HG02970 (cell line): Measurements from ENCODE around the gene PRDM16.

ENCODE experiments used
- ATAC-seq: cut with Tn5 transposase; IDR thresholded peaks from one replicate; pipeline ENCODE4 v1.9.1; 2021; ENCODE audit warnings: mild to moderate bottlenecking, moderate library complexity, moderate number of reproducible peaks; ENCODE audit not compliant: unreplicated experiment, low FRiP score

The PRDM16 gene

DNA sequence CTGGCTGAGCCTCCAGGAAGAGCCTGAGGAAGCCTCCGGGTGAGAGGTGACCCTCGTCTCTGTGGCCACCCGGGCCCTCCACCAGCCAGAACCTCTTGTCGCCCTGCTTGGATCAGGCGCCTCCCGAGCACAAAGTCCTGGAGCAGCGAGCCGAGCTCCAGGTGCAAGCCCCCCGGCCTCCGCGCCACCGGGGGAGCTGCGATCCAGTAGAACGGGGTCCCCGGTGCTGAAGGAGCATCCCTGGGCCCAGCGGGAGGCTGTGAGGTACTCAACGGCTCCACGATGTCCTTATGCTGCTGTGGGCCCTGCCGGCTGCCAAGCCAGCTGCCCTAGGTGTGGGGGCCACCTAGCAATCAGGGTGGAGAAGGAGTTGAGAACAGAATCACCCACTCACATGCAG lies 102.8 kb downstream of the PRDM16 start:
- no peak for ATAC-seq

DNA sequence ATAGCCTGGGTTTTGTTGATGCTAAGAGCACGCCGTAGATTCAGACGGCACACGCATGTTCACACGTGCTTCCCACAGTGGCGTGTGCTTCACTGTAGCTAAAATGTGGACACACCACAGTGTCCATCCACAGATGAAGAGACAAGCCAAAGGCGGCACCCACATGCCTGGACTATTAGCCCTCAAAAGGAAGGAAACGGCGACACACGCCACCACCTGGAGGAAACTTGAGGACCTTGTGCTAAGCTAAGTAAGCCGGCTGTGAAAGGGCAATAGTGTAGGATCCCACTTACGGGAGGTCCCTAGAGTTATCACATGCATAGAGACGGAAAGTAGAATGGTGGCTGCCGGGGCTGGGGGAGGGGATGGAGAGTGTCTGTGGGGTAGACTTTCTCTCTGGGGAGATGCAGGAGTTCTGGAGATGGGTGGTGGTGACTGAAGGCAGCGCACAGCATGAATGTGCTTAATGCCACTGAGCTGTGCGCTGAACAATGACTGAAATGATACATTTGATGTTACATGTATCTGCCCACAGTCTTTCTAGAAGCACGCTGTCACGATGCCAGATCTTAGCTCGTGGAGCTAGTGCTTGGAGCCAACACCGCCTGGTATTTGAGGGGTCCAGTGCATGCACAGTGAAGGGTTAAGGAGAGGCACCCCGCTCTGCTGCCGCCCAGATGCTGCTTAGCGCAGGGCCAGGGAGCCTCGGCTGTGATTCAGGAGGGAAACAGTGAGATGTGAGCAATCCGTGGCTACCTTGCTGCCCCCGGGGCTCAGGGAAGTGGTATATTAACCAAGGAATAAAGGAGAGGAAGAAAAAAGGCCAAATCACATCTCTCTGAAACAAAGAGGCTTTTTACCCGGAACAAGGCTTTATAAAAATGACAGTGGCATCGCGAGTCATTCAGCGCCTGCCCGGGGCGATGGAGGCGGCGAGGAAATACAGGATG lies 103.7 kb downstream of the PRDM16 start:
- no peak for ATAC-seq

DNA sequence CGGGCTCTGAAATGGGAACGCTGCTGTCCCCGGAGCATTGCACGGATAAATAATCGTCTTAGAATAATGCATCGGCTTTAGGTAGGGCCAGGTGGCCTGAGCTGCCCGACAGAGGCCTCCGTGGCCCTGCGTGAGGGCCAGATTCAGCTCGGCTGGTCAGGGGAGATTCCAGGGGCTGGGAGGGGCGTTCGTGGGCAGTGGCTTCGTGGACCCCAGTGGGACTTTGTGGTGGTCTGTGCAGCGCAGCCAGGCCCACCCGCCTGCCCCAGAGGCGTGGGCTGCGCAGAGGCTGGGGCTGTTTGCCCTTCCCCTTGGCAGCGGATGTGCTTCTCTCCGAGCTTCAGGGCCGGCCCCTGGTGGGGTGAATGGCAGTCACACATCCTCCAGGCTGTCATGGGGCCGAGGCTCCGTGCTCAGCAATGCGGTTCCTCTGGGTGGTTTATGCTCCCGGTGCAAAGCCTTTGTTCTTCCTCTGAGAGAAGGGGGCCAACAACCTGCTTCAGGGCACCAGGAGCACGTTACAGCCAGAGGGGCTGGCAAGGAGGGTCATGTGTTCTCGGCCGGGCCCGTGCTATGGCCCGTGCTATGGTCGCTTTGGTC lies 104.5 kb downstream of the PRDM16 start:
- no peak for ATAC-seq

DNA sequence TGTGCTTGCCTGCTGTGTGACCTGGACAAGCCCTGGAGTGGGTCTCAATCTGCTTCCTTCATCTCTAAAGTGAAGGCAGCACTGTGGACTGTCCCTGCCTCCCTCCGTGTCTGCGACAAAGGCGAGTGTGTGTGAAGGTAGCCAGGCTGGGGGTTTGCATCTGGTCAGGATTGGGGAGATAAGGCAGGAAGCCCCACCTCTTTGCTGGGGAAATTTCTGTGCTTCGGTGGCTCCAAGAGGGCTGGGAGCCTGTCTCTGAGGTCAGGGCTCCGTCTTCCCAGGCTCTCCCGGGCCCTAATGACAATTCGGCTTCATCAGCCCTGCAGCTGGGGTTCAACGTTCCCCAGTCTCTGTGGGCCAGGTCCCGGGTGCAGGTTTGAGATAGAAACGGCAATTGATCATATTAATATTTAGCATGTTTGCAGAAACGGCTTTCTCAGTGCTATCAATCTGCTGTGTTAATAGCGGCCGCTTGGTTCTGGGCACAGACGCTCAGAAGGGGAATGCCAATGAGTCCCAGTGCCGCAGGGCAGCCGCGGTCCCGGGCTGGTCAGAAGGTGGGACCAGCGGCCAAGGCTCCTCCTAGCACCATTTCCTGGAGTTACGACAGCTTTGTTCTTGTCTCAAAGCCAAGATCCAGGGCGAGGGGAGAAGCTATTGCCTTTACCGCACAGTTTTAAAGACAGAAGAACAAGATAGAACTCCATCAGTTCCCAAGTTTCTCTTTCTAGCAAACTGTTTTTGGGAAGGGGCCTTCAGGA lies 105.7 kb downstream of the PRDM16 start:
- ATAC-seq = no peak

DNA sequence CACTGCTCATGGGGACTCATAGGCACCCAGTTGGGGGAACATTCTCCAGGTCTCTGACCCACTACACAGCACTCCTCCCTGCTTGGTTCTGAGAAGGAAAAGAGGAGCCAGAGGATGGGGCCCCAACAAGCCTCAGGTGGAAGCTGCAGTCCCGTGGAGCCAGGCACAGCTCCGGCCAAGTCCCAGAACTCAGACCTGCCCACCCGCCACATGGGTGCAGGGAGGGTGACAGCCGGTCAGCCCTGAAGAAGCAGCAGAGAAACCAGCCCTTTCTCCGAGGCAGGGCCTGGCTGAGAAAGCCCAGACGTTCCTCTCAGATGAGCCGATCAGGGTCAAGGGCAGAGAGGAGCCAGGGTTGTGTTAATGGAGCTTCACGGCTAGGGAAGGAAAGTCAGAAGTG lies 106.5 kb downstream of the PRDM16 start:
- no peak for ATAC-seq

DNA sequence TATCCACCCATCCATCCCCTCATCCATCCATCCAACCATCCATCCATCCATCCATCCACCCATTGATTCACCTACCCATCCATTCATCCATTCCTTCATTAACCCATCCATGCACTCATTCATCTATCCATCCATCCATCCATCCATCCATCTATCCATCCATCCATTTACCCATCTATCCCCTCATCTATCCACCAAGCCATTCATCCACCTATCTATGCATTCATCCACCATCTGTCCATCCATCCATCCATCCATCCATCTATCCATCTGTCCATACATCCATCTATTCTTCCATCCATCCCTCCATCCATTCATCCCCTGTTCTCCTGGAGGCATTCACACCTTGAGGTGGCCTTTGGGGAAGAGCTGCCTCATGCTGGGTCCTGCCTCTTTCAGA lies 107.0 kb downstream of the PRDM16 start:
- no peak for ATAC-seq

DNA sequence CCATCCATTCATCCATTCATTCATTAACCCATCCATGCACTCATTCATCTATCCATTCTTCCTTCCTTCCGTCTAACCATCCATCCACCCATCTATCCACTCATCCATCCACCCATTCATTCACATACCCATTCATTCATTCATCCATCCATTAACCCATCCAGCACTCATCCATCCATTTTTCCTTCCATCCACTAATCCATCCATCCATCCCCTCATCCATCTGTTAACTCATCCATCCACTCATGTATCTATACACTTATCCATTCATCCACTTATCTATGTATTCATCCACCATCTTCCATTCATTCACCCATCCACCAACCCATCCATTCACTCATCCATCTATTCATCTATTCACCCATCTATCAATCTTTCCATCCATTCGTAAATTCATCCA lies 107.8 kb downstream of the PRDM16 start:
- no peak for ATAC-seq

DNA sequence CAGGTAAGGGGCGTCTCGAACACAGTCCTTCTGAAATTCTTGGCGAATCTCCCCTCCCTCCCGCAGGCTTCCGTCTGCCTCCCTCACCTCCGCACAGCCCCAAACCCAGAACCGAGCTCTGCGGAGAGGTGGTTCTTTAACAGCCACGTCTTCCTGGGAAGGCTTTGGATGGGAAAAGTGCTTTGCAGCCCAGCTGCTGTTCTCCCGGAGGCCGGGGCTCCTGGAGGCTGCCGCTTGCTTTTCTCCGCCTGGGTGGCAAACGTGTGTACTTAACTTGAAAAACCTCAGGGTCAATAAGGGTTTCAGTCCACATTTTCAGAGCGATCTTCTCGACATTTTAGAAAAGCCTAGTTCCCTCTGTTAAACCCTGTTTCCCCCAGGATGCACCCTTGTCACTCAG lies 109.3 kb downstream of the PRDM16 start:
- ATAC-seq = no peak

DNA sequence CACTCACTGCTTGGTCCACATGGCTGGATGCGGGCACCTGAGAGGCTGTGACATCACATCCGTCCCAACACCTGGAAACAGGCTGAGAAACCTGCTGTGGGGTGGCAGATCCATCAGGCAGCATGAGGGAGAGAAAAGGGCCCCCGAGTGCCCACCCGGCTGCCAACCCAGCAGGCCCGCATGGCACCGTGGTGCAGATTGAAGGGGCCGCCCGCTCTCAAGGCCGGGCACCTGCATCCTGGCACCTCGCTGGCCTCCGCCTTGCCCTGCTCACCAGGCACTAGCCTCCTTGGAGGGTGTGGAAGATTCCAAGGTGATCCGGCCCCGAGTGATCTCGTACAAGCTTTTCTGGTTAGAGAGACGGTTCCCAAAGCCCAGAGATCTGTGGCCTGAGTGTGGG lies 110.5 kb downstream of the PRDM16 start:
- no peak for ATAC-seq

DNA sequence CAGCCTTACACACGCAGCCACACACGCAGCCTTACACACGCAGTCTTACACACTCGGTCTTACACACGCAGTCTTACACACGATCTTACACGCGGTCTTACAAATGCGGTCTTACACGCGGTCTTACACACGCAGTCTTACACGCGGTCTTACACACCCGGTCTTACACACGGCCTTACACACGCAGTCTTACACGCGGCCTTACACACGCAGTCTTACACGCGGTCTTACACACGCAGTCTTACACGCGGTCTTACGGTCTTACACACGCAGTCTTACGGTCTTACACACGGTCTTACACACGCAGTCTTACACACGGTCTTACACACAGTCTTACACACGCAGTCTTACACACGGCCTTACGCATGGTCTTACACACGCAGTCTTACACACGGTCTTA lies 111.9 kb downstream of the PRDM16 start:
- no peak for ATAC-seq

DNA sequence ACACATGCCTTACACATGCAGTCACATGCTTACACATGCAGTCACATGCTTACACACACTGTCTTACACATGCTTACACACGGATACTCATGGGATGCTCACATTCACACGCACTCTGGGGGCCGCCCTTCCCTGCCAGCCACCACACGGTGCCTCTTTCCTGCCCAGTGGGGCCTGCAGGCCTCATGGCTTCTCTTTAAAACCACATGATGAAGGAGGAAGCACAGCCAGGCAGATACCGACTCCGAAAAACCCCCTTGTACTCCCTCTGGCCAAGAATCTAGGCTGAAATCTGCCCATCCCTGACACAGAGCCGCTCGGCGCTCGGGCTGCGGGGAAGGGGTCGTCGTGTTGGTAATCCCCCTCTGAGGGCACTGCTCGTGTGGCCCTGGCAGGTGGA lies 113.0 kb downstream of the PRDM16 start:
- ATAC-seq = no peak

DNA sequence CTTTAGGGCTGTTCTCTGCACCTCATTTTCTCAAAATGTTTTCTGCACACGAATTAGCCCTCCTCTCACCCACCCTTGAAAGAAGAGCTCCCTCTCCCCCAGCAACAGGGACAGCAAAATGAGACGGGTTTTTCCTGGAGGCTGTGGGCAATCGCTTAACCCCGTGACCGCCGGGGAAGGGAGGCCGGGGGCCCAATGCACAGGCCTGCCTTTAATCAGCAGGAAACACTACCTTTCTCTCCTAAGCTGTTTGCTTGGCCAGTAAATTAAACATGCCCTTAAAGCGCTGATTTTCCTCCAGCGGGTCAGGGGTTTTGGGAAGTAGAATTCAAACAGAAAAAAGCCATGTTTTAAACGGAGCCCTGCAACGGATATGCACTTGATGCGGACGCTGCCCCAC lies 114.4 kb downstream of the PRDM16 start:
- no peak for ATAC-seq

DNA sequence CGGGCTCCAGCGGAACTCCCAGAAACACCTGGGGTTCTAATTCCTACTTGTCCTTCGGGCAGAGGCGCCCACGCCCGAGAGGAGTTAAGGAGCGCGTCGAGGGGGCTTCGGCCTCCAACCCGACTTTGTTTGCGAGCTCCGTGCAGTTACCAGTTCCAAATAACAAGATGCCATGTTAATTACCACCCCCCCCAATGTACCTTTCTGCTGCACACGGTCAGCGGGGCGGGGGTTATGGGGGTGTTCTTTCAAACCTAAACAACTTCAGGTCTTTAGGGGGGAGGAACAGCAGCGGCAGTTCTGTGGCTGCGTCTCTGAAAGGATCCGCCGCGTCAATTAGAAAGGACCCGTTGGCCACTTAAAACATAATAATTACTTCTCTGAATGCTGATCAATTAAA lies 114.8 kb downstream of the PRDM16 start:
- no peak for ATAC-seq

DNA sequence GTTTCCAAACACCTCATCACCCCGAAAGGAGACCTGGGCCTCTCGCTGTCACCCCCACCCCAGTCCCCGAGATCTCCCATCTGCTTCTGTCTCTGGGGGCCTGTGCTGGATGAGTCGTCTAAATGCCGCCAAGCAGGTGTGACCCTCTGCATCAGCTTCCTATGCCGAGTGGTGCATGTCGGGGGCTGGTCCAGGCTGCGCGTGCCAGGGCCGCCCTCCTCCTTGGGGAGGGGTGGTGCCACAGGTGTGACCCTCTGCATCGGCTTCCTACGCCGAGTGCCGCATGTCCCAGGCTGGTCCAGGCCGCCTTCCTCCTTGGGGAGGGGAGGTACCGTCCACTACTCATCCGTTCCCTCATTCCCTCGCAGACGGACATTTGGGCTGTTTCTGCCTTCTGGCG lies 115.7 kb downstream of the PRDM16 start:
- ATAC-seq = no peak

DNA sequence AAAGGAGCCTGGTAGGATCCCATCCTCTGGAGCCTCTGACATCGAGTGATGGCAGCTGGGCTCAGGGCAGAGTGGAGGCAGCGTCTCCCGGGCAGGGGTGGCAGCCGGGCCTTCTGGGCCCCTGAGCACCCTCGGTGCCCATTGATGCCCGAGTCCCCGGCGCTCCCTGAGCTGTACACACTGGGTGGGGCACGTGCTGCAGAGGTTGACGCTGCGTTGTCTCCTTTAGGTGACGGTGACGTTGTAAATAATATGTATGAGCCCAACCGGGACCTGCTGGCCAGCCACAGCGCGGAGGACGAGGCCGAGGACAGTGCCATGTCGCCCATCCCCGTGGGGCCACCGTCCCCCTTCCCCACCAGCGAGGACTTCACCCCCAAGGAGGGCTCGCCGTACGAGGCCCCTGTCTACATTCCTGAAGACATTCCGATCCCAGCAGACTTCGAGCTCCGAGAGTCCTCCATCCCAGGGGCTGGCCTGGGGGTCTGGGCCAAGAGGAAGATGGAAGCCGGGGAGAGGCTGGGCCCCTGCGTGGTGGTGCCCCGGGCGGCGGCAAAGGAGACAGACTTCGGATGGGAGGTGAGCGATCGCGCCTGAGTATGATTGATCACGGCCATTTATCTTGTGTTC lies 117.0 kb downstream of the PRDM16 start:
- ATAC-seq = no peak

DNA sequence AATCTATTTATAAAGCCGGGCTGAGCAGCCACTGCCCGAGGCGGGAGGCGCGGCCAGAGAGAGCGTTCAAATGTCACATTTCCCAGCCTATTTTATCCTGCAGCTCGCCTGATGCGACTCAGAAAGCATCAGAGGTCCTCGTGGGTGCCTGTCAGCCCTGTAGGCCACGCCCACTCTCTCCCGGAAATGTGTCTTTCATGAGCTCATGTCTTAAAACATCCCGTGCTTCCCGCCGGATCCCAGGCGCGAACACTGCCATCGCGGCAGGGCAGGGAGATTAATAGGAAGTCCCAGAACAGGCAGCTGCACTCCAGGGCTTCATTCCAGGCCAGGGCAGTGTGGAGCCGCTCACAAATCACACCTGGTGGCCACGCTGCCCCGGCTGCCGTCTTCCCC lies 117.5 kb downstream of the PRDM16 start:
- no peak for ATAC-seq

DNA sequence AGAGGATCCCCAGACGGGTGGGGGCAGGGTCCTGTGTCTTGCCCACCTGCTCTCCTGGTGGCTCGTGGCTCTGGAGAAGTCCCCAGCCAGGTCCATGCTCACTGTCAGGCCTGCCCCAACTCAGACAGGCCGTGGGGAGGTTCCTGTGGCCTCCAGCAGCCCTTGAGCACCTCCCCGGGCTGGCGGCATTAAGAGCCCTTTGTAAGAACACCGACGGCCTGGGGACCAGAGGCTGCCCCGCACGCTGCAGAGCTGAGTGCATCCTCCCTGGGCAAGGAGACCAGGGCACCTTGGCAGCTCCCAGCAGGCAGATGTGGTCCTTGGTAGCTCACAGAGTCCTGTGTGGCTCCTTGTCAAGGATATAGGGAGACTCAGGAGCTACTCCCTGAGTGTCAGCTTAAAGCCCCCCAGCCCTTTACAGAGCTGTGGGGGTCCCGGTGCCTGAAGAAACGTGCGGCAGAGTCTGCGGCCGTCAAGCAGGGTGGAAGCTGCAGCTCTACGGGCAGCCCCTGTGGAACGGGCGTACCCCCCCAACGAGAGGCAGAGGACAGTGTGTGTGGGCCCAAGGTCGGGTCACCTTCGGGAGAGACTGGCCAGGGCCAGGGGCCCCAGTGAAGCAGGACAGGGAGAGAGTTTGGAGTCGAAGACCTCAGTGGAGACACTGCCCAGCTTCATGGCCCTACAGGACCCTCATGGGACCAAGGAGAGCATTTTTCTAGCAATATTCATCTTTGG lies 118.6 kb downstream of the PRDM16 start:
- ATAC-seq = no peak

DNA sequence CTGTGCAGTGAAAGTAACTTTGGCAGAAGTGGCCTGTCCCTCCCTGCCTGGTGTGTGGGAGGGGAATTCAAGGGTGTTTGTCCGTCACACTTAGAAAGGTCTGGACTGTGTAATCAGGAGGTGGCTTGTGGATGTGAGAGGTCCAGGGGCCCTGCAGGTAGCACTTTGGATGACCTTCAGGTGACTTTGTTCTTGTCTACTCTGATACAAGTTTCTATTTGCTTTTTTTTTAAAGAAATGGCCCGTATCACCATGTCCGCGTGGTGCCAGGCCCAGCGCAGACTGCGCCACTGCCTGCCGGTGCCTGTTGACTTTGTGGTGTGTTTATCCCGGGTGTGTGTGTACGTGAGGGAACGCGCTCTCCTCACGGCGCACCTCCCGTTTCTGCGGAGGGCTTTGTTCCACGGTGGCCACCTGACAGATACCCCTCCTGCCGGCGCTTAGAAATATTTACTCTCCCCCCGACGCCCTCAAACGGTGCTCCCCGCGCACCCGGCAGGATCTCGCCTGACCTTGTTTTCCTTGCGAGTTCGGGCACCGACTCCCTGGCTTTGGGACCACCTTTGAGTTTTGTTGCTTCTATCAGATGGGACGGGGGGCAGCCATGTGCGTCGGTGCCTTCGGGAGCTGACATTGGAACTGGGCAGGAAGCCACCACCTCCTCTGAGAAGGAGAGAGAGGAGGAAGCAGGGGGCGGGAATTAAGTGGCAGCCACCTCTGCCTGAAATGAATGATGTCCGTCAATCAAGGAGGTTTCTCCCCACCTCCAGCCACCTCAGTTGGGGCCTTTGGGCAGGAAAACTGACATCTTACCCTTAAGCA lies 119.4 kb downstream of the PRDM16 start:
- ATAC-seq = no peak

DNA sequence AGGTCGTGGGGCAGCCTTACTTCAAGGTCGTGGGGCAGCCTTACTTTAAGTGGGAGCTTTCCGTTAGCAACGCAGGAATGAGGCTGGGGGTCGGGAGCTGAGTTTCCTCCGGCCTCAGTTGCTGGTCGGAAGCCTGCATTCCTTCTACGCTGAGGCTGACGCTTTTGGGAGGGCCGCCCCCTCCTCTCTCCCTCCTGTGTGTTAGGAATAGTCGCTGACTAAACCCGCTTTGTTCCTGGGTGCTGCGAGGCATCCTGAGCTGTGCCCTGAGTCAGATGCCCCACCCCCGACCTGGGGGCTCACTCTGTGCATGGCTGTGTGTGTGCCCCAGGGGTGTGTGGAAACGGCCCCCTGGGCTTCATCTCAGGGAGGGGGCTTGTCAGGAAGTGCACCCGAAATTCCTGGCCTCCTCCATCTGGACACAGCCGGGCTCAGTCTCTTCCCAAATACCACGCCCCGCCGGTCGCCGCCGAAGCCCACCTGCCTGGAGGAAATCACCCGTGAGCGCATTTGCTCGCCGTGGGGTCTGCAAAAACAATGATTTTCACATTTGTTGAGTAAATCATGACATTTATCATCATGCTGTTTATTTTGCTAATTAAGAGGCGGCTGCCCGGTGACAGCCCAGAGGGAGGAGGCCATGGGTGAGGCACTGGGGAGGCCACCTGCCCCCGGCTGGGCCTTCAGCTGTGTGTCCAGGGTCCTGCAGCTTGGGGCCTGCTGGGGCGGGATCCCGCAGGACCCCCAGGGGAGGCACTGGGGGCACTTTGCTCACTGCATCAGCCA lies 121.4 kb downstream of the PRDM16 start:
- ATAC-seq = no peak
